Astrocyte of the spinal cord (primary cell): ENCODE results near the gene FLNC.

Source experiments
- DNase-seq: peaks from one replicate; pipeline ENCODE4 v3.0.0; 2011; ENCODE audit warnings: low read depth, low spot score
- H3K4me3 ChIP-seq: 2 replicates; pipeline ENCODE4 v1.5.1; 2011; ENCODE audit warnings: low read depth, mild to moderate bottlenecking, low read length, moderate library complexity
- CTCF ChIP-seq: IDR thresholded peaks from 2 replicates; pipeline ENCODE4 v1.5.1; 2012; ENCODE audit warnings: low read depth, mild to moderate bottlenecking, low read length, inconsistent platforms
- in situ Hi-C: cut with HindIII; loops from 2 replicates; pipeline ENCODE4 v1.10.0; 2017; ENCODE audit warnings: low sequenced_read_pairs

Gene FLNC

DNA sequence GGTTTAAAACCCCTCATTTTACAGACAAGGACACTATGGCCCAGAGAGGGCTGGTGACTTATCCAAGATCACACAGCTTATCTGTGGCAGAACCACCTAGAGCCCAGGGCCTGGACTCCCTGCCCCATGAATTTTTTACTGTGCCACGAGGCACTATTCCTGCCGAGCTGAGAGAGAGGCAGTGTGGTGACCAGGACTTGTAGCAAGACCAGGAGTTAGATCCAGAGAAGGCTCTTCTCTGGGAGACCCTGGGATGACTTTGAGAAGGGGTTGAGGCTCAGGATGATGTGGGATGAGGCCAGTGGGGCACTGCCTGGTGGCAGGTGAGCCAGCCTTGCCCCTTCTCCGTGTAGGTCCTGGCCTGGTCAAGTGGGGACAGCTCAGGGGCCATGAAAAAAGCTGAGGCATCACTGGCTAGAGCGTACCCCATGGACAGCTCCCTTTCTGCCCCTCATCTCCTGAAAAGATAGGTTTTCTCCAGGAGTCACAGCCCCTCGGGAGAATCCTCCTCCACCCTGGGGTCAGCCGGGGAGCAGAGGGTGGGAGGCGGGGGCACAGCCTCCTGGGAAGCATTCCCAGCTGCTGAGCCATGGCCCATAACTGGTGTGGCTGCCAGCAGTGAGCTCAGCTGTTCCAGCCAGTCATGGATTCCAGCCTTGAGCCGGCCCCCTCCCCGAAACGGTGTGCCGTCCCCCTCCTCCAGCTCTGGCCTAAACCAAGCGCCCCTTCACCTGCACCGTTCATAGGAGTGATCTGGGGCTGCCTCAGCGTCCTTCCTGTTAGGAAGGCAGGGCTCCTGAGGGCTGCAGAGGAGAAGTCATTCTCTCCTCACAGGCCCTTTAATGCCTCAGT lies 5.8 kb downstream of the FLNC start:
- TF ChIP-seq CTCF, result no peak
- DNase-seq, result peak; percentile 59
- in situ Hi-C loops, result no loop called here
- no peak overlapping the region for H3K4me3 ChIP-seq

DNA sequence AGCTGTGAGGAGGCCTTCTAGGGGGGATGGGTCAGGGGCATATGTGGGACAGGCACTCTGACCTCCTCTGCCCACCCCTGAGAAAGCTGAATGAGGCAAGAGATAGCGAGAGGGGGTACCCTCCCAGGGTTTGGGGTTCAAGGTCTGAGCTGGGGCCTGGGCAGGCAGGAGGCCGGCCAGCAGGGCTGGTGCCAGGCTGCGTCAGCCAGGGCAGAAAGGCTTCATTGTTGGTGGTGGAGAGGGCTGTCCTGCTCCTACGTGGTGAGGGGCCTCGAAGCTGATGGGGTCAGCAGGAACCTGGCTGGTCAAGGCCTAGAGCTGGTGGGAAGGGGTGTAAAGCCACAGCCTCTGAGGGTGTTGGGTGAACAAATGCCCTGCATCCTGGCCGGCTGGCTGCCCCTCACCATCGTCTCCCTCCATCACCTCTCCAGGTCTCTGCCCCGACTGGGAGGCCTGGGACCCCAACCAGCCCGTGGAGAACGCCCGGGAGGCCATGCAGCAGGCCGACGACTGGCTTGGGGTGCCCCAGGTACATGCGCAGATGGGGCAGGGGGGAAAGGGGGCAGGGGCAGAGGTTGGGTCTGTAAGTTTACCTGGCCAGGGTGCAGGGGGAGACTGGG lies 6.6 kb downstream of the FLNC start:
- in situ Hi-C loops, result no loop called here
- H3K4me3 ChIP-seq, result no peak overlapping the region
- no peak for DNase-seq
- TF ChIP-seq CTCF, result no peak

- in situ Hi-C loops, result no loop called here
- no peak for TF ChIP-seq CTCF
- DNase-seq, result no peak
- no peak overlapping the region for H3K4me3 ChIP-seq
Measured at GRCh38 chr7:128837521-128837921, 7.3 kb downstream of the FLNC start.

- no peak for DNase-seq
- no peak overlapping the region for H3K4me3 ChIP-seq
- in situ Hi-C loops, result no loop called here
- TF ChIP-seq CTCF, result no peak
Measured at GRCh38 chr7:128838109-128838779, 8.0 kb downstream of the FLNC start.

DNA sequence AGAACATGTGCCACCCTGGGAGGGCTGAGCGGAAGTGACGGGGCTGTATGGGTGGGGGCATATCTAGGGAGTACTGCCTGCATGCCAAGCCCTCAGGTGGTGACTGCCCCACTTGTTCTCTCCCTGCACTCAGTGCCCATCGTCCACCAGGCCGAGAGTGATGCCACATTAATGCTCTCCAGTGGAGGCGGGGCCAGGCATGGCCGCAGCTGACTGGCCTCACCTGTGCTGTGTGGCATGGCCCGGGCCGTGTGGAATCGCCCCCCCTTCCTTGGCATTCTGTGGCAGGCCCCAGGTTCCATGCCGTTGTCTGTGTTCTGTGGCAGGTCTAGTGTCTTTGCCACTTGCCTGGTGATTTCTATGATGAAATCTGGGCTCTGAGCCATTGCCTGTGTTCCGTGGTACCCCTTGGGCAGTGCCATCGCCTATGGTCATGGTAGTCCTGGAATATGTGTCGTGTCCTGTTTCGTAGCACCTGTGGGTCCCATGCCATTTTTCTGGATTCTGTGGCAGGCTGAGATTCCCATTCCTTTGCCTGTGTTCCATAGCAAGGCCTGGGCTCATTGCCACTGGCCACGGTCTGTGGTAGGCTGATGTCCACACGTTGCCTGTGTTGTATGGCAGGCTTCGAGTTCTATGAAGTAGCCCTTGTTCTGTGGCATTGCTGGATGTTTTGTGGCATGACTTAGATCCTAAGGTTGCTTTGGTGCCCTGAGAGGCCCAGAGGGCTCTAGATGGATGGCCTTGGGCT lies 8.9 kb downstream of the FLNC start:
- no peak for DNase-seq
- in situ Hi-C loops, result no loop called here
- no peak for TF ChIP-seq CTCF
- no peak overlapping the region for H3K4me3 ChIP-seq

DNA sequence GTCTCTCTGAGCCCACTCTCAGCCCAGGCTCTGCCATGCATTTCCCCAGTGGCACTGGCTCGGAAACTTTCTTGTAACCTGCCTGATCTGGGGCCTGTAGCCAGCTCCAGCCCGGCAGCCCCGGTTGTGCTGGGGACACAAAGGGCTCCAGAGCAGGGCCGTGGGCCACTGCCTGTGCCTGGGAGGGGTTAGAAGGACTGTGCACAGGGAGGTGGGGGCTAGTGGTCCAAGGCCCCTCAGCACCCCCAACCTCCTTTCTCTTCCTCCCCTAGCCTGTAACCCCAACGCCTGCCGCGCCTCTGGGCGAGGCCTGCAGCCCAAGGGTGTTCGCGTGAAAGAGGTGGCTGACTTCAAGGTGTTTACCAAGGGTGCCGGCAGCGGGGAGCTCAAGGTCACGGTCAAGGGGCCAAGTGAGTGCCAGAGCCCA lies 9.6 kb downstream of the FLNC start:
- in situ Hi-C loops, result no loop called here
- H3K4me3 ChIP-seq, result no peak overlapping the region
- DNase-seq, result no peak
- TF ChIP-seq CTCF, result no peak
